Trophoblast cell (in vitro differentiated cells and primary cell): Measurements from ENCODE around the gene GCSH.
A peak's percentile ranks its signal among the peaks of the same experiment; 100 is the strongest.

Experiments used
- DNase-seq, 2 donors: peaks; one replicate each; pipeline ENCODE4 v3.0.0-alpha.2; 2016
- H2AFZ ChIP-seq: 2 replicates; pipeline ENCODE4 v1.6.1; 2013; ENCODE audit warnings: low read length, moderate library complexity, mild to moderate bottlenecking; ENCODE audit not compliant: insufficient read depth, poor library complexity
- H2AK5ac ChIP-seq: 2 replicates; pipeline ENCODE4 v1.6.1; 2013; ENCODE audit warnings: mild to moderate bottlenecking, low read length
- H2BK120ac ChIP-seq: 2 replicates; pipeline ENCODE4 v1.6.1; 2013; ENCODE audit warnings: low read length, mild to moderate bottlenecking, moderate library complexity; ENCODE audit not compliant: insufficient read depth, poor library complexity
- H2BK12ac ChIP-seq: 2 replicates; pipeline ENCODE4 v1.6.1; 2013; ENCODE audit warnings: mild to moderate bottlenecking, low read length, moderate library complexity
- H2BK5ac ChIP-seq: 2 replicates; pipeline ENCODE4 v1.6.1; 2013; ENCODE audit warnings: low read length, low read depth, moderate library complexity, mild to moderate bottlenecking; ENCODE audit not compliant: poor library complexity
- H3K14ac ChIP-seq: 2 replicates; pipeline ENCODE4 v1.6.1; 2013; ENCODE audit warnings: mild to moderate bottlenecking, low read length
- H3K18ac ChIP-seq: 2 replicates; pipeline ENCODE4 v1.6.1; 2013; ENCODE audit warnings: mild to moderate bottlenecking, low read length
- H3K23ac ChIP-seq: 2 replicates; pipeline ENCODE4 v1.6.1; 2013; ENCODE audit warnings: low read length
- H3K27ac ChIP-seq: 2 replicates; pipeline ENCODE4 v1.5.1; 2013; ENCODE audit warnings: low read depth, mild to moderate bottlenecking, inconsistent platforms, low read length, moderate library complexity
- H3K27me3 ChIP-seq: 2 replicates; pipeline ENCODE4 v1.6.1; 2013; ENCODE audit warnings: inconsistent platforms, mild to moderate bottlenecking, low read length, moderate library complexity; ENCODE audit not compliant: insufficient read depth
- H3K36me3 ChIP-seq, 2 experiments: 1 replicate in 1 of 2; 2 replicates in 1 of 2; pipeline ENCODE4 v1.6.1; 2013; ENCODE audit warnings: low read length in 2 of 2, mild to moderate bottlenecking in 2 of 2, moderate library complexity in 1 of 2; ENCODE audit not compliant: insufficient read depth in 2 of 2, control insufficient read depth in 1 of 2
- H3K4ac ChIP-seq: 2 replicates; pipeline ENCODE4 v1.6.1; 2013; ENCODE audit warnings: low read depth, mild to moderate bottlenecking, low read length, moderate library complexity
- H3K4me1 ChIP-seq, 2 experiments: 1 replicate in 1 of 2; 2 replicates in 1 of 2; pipeline ENCODE4 v1.6.1; 2013; ENCODE audit warnings: low read length in 2 of 2, mild to moderate bottlenecking in 2 of 2, moderate library complexity in 1 of 2; ENCODE audit not compliant: insufficient read depth in 2 of 2, control insufficient read depth in 1 of 2
- H3K4me2 ChIP-seq: 2 replicates; pipeline ENCODE4 v1.6.1; 2013; ENCODE audit warnings: inconsistent platforms, mild to moderate bottlenecking, low read length, moderate library complexity
- H3K4me3 ChIP-seq: 2 replicates; pipeline ENCODE4 v1.5.1; 2013; ENCODE audit warnings: mild to moderate bottlenecking, low read depth, low read length, inconsistent platforms
- H3K79me1 ChIP-seq: one replicate; pipeline ENCODE4 v1.6.1; 2013; ENCODE audit warnings: low read length
- H3K79me2 ChIP-seq: 2 replicates; pipeline ENCODE4 v1.6.1; 2013; ENCODE audit warnings: low read length, mild to moderate bottlenecking; ENCODE audit not compliant: control insufficient read depth, insufficient read depth, poor library complexity
- H3K9ac ChIP-seq: 2 replicates; pipeline ENCODE4 v1.6.1; 2013; ENCODE audit warnings: mild to moderate bottlenecking, low read length
- H3K9me3 ChIP-seq: 2 replicates; pipeline ENCODE4 v1.6.1; 2013; ENCODE audit warnings: low read depth, mild to moderate bottlenecking, control low read depth, inconsistent platforms, low read length; ENCODE audit not compliant: insufficient read depth
- H4K12ac ChIP-seq: 2 replicates; pipeline ENCODE4 v1.6.1; 2013; ENCODE audit warnings: low read depth, mild to moderate bottlenecking, low read length, moderate library complexity
- H4K8ac ChIP-seq: 2 replicates; pipeline ENCODE4 v1.6.1; 2013; ENCODE audit warnings: low read depth, mild to moderate bottlenecking, low read length, moderate library complexity
- H4K91ac ChIP-seq: one replicate; pipeline ENCODE4 v1.6.1; 2013; ENCODE audit warnings: low read depth, mild to moderate bottlenecking, low read length, moderate library complexity
- WGBS: extraction: QIAGEN DNeasy Blood & Tissue Kit; methylation state at CpG from one replicate; pipeline ENCODE4 v1.1.7; 2013; ENCODE audit warnings: missing lambda C conversion rate; ENCODE audit not compliant: insufficient read length, insufficient coverage; ENCODE audit errors: extremely low coverage; 5-methylcytosine and 5-hydroxymethylcytosine counted together

Gene GCSH

DNA sequence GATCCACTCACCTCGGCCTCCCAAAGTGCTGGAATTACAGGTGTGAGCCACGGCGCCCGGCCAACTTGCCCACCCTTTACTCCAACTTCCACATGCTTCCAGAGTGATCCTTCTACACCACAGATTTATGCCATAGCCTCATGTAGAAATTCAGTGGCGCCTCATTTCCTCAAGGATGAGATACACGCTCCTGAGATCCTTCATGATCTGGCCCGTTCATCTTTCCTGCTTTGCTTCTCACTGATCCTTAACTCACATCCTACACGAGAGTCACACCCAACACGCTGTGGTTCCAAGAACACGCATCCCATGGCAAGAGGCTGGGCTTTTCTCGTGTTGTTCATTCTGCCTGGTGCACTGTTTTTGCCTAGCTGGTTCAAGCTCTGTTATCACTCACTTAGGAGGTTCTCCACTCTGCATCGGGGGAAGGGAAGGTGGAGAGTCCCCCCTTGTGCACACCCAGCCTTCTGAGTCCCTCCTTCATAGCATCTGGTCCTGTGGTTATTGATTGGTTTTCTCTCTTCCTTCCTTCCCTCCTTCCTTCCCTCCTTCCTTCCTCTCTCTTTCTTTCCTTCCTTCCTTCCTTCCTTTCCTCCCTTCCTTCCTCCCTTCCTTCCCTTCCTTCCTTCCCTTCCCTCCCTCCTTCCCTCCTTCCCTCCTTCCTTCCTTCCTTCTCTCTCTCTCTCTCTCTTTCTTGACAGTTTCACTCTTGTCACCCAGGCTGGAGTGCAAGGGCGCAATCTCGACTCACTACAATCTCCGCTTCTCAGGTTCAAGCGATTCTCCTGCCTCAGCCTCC, 32.7 kb upstream of the GCSH start:
- Histone ChIP-seq H3K79me2 (peaks cover 2% of the 10 kb centered on the region), H3K27ac (no peak overlapping the region), H3K9me3 (peaks cover 4% of the 10 kb centered on the region), H3K79me1 (peaks cover 10% of the 10 kb centered on the region), H4K91ac (no peak overlapping the region), H2BK5ac (no peak overlapping the region), H2AK5ac (no peak overlapping the region), H4K12ac (no peak overlapping the region), H3K4me1 (peaks cover 4 to 11% of the 10 kb centered on the region in 2 experiments), H3K4ac (no peak overlapping the region), H3K14ac (no peak overlapping the region), H2BK12ac (no peak overlapping the region), H2AFZ (no peak overlapping the region), H3K18ac (no peak overlapping the region), H3K36me3 (no peaks in the 10 kb centered on the region), H3K23ac (no peak overlapping the region), H2BK120ac (no peak overlapping the region), H3K4me3 (no peak overlapping the region), H3K9ac (no peak overlapping the region), H3K4me2 (no peak overlapping the region), H4K8ac (no peak overlapping the region), H3K27me3 (no peaks in the 10 kb centered on the region)
- no CpG with 5 or more reads among the region's 16 CpGs for WGBS
- no peak for DNase-seq

DNA sequence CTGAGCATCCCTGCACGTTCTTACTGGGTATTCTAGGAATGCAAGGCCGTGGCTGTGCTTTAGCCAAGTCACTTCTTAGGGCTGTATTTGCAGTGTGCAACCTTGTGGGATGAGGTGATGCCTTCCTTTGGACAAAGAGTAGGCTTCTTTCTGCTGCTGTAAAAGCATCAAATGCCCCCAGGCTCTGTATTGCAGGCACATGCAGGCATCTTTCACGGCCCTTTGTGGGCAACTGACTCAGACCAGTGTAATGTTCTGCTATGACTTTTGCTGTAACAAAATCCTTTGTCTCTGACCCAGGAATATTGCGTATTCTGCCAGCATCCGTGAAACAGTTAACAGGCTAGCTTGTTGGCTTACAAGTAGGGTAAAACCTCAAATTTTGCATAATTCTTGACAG, 30.9 kb upstream of the GCSH start:
- Histone ChIP-seq H3K9me3 (peaks cover 4% of the 10 kb centered on the region), H3K4ac (no peak overlapping the region), H3K79me2 (no peaks in the 10 kb centered on the region), H2BK120ac (no peak overlapping the region), H3K4me1 (peaks cover 4 to 11% of the 10 kb centered on the region in 2 experiments), H2BK5ac (no peak overlapping the region), H3K79me1 (peaks cover 2% of the 10 kb centered on the region), H3K9ac (no peak overlapping the region), H3K14ac (no peak overlapping the region), H3K4me3 (no peak overlapping the region), H2AFZ (no peak overlapping the region), H2AK5ac (no peak overlapping the region), H3K18ac (no peak overlapping the region), H4K91ac (no peak overlapping the region), H2BK12ac (no peak overlapping the region), H3K36me3 (no peaks in the 10 kb centered on the region), H4K8ac (no peak overlapping the region), H3K27ac (peak overlapping the region; percentile 28), H3K23ac (no peak overlapping the region), H4K12ac (no peak overlapping the region), H3K4me2 (no peak overlapping the region), H3K27me3 (no peaks in the 10 kb centered on the region)
- WGBS = no CpG with 5 or more reads among the region's 5 CpGs
- peak; percentile 96 to 99 for DNase-seq

DNA sequence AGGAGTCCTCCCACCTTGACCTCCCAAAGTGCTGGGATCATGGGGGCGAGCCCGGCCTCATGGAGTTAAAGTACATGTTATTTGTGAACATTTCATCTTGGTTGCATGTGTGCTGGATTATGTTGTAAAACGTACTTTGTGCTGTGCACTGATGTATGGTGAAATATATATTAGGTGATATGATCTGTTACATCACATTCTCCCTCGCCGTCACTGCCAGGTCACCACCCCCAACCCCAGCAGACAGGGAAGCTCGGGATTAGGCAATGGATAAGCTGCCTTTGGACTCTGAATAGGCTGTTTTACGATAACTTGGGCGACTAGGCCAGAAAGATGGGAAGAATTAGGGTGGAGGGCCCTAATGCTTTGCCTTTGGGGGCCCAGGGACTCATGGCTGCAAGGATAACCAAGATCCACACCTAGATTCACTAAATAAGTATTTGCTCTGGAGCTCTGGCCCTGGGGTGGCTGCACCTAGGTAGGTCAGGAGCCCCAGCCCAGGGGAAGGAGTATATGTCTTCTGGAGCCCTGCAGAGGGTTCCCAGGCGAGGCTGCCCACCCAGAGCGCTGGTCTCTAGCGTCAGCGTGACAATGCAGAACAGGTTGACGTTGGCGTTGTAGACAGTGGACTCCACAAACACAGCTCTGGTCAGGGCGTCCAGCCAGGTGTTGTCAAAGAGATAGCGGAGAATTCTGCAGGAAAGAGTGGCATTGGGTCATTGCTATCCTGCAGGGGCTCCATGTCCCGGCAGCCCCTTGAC, 27.1 kb upstream of the GCSH start:
- Histone ChIP-seq H3K9me3 (peaks cover 2% of the 10 kb centered on the region), H3K18ac (no peak overlapping the region), H3K4me1 (peaks cover 10 to 15% of the 10 kb centered on the region in 2 experiments), H3K27me3 (no peaks in the 10 kb centered on the region), H4K8ac (no peak overlapping the region), H2AFZ (no peak overlapping the region), H3K79me1 (no peaks in the 10 kb centered on the region), H3K4ac (no peak overlapping the region), H2BK5ac (no peak overlapping the region), H3K14ac (no peak overlapping the region), H4K91ac (no peak overlapping the region), H3K4me2 (no peak overlapping the region), H3K36me3 (no peaks in the 10 kb centered on the region), H3K79me2 (no peaks in the 10 kb centered on the region), H2BK12ac (no peak overlapping the region), H3K9ac (no peak overlapping the region), H2BK120ac (no peak overlapping the region), H3K23ac (no peak overlapping the region), H3K27ac (no peak overlapping the region), H2AK5ac (no peak overlapping the region), H4K12ac (no peak overlapping the region), H3K4me3 (no peak overlapping the region)
- WGBS = no CpG with 5 or more reads among the region's 17 CpGs
- peak in 1 of 2 donors; percentile 50 for DNase-seq

DNA sequence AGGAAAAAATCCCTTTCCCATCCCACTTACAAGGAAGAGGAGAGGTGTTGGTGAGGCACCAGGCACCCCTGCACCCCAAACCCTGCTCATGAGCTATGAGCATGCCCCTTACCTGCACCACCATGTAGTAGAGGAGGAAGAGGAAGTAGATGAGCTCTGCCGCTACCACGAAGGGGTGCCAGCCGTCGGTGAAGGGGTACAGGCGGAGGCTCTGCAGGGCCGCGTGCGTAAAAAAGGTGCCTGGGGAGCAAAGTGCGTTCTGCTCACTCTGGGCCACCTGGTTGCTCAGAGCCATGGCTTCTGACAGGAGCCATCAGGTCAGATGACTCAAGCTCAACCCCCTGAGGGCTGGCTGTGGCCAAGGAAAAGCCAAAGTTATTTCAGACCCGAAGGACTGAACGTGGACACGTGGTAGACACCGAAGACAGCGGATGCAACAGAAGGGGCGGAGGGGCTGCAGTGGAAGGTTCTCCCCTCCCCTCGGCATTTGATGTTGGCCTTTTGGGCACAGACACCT, 25.3 kb upstream of the GCSH start:
- Histone ChIP-seq H3K4ac (no peak overlapping the region), H2BK5ac (no peak overlapping the region), H4K8ac (no peak overlapping the region), H3K27me3 (no peaks in the 10 kb centered on the region), H4K12ac (no peak overlapping the region), H3K4me3 (no peak overlapping the region), H2AFZ (no peak overlapping the region), H3K14ac (no peak overlapping the region), H3K23ac (no peak overlapping the region), H3K18ac (no peak overlapping the region), H3K4me1 (peaks cover 5% of the 10 kb centered on the region in 2 experiments), H4K91ac (no peak overlapping the region), H3K9ac (no peak overlapping the region), H3K36me3 (no peaks in the 10 kb centered on the region), H2AK5ac (no peak overlapping the region), H3K79me1 (no peaks in the 10 kb centered on the region), H2BK12ac (no peak overlapping the region), H3K27ac (no peak overlapping the region), H3K79me2 (no peaks in the 10 kb centered on the region), H3K4me2 (no peak overlapping the region), H2BK120ac (no peak overlapping the region), H3K9me3 (no peaks in the 10 kb centered on the region)
- peak; percentile 86 to 88 for DNase-seq
- WGBS = no CpG with 5 or more reads among the region's 16 CpGs
